Fibroblast of skin of right quadriceps (primary cell): ENCODE results near the gene ZMPSTE24.

ENCODE experiments used
- DNase-seq: peaks from one replicate; pipeline ENCODE4 v3.0.0-alpha.2; 2013

ZMPSTE24 gene

DNA sequence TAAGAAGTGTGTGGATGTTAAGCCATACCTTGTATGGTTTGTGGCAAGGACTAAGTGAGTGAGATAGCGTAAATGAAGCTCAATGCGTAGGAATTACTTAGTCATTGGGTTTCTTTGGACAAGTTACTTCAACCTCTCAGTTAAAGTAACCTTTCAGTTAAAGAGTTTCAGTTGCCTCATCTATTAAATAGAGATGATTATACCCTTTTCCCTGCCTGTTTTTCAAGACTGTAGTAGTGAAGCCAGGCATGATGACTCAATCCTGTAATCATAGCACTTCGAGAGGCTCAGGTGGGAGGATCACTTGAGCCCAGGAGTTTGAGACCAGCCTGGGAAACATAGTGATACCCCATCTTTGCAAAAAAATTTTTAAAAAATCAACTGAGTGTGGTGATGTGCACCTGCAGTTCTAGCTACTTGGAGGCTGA is 6.3 kb downstream of the ZMPSTE24 start:
- DNase-seq: no peak

DNA sequence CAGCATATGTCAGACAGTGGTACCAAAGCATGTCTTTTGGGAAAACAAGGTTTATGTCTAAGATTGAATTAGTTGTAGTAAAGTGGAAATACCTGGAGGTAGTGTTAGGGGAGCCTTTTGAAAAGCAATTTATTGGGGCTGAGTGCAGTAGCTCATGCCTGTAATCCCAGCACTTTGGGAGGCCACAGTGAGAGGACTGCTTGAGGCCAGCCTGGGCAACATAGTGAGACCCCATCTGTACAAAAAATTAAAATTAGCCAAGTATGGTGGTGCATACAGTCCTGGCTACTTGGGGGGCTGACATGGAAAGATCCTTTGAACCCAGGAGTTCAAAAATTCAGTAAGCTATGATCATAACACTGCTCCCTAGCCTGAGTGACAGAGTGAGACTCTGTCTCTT is 7.3 kb downstream of the ZMPSTE24 start:
- DNase-seq: no peak

DNA sequence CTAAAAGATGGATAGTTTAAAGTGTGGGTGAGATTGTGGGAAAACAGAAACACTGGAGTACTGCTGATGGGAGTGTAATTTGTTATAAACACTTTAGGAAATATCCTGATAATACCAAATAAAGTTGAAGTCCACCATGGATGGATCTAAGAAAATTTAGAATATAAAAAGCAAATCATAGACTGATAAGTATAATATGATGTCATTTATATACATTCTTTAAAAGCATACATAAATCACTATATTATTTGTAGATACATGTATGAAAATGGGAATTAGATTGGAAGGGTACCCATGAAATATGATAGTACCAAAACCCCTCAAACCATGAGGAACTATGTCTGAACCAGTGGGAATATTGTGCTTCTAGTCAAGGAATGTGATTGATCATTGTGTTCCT is 7.9 kb downstream of the ZMPSTE24 start:
- DNase-seq: no peak

DNA sequence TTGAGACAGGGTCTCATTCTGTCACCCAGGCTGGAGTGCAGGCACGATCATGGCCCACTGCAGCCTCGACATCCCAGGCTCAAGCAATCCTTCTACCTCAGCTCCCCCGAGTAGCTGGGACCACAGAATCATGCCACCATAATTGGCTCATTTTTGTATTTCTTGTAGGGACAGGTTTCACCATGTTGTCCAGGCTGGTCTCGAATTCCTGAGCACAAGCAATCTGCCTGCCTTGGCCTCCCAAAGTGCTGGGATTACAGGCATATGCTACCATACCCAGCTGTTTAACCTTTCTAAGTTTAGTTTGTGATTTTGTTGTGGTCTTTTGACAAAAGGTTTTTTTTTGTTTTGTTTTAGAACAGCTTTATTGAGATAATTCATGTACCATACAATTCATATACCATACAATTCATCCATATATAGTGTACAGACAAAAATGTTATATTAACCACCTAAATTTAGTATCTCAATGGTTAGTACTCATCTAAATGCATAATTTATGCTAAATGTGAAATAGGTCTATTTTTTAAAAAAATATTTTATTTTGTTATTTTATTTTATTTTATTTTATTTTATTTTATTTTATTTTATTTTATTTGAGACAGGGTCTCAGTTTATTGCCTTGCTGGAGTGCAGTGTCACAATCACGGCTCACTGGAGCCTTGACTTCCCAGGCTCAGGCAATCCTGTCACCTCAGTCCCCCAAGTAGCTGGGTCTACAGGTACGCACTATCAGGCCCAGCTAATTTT is 8.9 kb downstream of the ZMPSTE24 start:
- DNase-seq: no peak

DNA sequence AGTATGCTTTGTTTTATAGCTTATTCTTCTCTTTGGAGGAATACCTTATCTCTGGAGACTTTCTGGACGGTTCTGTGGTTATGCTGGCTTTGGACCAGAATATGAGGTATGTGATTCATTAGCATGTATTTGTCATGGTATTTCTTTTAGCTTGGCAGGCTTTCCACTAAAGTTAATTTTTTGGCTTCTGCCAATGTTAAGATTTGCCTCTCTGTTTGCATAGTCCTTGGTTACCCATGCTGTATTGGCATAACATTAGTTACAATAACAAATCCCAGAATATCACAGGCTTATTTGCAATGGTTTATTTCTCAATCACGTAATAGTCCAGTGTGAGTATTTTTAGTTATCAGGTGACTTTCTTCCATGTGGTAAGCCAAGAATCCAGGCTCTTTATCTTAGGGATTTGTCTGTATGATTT is 9.7 kb downstream of the ZMPSTE24 start:
- DNase-seq: peak; percentile 94

DNA sequence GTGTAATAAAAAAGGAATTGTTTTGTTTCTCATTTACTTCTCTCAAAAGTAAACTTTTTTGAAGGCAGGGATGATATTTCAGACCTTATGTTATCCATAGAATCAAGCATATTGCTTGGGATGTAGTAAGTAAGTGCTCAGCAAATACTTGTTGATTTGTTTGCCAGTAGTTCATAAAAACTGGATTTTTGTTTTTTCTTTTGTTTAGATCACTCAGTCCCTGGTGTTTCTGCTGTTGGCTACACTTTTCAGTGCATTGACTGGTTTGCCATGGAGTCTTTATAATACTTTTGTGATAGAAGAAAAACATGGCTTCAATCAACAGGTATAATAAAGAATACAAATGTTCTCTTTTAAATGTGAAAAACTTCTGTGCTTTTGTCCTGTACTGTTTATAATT is 10.2 kb downstream of the ZMPSTE24 start:
- no peak for DNase-seq

DNA sequence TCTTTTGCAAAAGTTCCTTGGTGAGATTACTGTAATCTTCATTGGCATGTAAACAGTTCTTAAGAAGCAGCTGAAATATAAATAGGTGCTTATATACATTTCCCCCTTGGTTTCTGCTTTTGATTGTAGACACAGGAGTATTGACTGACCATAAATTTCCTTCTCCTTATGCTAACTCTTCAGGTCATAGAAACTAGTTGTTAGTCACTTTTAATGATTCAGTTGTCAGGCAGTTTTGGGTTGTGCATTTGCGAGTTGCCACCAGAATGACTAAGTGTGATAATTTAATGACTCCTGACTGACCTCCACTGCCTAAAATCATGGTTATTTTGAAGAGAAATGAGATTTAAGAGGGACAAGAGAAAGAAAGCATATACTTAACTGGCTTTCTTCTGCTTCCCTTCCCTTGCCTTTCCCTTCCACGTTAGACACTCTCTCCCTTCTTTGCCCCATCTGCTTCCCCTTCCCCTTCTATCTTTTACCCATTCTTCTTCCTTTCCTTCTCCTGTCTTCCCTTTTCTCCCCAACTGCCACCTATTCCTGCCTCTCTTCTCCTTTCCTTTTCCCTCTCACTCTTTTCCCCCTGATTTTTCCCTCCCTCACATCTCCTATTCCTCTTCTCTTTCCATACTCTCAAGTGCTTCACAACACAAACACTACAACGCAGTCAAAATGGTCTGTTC is 12.3 kb downstream of the ZMPSTE24 start:
- peak; percentile 48 for DNase-seq

DNA sequence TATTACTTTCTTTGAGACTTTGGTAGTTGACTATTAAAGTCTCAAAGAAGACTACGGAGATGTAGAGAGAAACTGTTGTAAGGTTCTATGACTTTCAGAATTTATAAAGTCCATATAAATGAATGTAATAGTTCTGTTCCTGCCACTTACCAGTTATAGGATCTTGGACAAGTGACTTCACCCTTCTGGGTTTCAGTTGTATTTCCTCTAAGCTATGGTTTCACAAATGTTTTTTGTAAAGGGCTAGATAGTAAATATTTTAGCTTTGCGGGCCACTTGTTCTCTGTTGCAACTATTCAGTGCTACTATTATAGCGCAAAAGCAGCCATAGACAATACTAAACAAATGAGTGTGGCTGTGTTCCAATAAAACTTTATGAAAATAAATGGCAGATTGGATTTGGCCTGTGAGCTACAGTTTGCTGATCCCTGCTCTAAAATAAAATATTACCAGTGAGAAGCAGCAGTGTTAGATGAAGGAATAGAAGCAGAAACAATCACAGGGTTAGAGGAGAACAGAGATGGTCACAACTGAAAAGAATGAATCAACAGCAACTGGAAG is 14.7 kb downstream of the ZMPSTE24 start:
- no peak for DNase-seq

DNA sequence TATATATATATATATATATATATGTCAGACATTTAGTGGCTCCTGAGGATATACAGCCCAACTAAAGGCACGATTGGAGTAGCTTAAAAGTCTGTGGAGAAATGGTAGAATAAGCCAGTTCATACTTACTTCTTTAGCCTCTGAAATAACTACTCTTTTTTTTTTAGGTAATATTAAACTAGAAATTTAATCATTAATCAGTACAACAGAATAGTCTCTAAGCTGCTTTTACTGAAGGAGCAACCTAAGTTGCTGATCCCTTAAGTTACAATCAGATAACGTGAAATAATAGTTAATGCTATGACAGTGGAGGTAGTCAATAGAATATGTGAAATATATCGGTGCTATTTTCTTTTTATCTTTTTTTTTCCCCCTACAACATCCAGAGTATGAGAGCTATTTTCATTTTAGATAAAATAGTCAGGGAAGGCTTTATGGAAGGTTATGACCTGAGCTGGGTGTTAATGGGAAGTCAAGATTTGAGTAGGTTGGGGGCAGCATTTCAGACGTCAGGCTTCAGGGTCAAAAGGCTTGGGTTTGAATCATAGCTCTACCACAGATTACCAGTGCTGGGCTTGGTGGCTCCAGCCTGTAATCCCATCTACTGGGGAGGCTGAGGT is 15.6 kb downstream of the ZMPSTE24 start:
- no peak for DNase-seq

DNA sequence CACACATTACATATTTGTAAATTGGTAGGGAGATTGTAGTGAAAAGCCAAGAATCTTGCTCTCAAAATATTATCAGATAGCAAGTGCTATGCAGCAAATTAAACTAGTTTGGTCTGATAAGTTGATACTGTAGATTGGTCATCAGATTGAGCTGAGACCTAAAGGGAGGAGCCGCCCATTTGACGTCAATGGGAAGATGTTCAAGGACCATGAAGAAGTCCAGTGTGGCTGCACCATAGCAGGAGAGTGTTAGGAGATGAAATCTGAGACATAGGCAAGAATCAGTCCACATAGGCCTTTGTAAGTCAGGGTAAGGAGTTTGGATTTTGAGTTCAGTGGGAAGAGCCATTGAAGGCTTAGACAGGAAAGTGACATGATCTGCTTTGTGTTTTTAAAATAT is 16.3 kb downstream of the ZMPSTE24 start:
- no peak for DNase-seq

DNA sequence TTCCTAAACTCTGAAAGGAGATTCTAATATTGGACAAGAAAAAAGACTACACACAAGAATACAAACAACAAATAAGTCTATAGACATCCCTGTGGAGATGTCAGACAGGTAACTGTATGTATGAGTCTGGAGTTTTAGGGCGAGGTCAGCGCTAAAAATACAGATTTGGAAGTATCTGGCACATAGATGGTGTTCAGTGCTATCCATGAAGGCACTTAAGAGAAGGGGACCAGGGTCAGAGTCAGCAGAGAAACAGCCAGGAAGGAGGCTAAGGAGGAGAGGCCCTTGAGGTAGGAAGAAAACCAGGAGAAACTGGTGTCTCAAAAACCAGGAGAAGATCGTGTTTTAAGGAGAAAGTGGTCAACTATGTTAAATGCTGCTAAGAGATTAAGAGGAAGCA is 18.1 kb downstream of the ZMPSTE24 start:
- no peak for DNase-seq

DNA sequence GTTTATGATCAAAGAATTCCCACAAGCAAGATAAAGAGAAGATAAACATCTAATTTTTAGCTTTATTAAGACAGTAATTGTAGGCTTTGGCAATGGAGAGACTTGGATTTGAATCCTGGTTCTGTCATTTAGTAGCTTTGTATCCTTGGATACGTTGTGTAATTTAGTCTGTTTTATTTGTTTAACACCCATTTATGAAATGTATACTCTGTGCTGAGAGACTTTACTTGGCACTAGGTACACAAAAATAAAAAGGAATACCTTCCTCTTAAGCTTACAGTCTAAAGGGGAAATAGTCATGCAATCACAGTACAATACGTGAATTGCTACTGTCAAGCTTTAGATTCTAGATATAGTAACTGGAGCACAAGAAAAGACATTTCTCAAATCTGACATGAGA is 23.8 kb downstream of the ZMPSTE24 start:
- no peak for DNase-seq

DNA sequence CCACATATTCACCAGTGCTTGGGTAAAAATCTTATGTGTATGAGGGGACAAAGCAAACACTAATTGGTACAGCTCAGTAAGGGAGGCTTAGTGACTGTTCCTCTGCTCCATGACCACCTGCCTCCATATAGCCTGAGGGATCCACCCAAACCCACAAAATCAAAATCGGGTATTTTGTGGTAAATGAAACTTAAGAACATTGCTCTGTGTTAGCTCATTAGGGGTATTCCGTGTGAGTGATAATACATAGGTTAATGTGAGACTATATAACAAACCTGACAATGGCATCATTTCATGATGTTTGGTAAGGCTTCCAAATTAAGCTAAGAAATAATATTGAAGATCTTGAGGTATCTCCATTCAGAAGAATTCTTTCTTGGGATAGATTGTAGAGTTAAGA is 33.3 kb downstream of the ZMPSTE24 start:
- DNase-seq: no peak

DNA sequence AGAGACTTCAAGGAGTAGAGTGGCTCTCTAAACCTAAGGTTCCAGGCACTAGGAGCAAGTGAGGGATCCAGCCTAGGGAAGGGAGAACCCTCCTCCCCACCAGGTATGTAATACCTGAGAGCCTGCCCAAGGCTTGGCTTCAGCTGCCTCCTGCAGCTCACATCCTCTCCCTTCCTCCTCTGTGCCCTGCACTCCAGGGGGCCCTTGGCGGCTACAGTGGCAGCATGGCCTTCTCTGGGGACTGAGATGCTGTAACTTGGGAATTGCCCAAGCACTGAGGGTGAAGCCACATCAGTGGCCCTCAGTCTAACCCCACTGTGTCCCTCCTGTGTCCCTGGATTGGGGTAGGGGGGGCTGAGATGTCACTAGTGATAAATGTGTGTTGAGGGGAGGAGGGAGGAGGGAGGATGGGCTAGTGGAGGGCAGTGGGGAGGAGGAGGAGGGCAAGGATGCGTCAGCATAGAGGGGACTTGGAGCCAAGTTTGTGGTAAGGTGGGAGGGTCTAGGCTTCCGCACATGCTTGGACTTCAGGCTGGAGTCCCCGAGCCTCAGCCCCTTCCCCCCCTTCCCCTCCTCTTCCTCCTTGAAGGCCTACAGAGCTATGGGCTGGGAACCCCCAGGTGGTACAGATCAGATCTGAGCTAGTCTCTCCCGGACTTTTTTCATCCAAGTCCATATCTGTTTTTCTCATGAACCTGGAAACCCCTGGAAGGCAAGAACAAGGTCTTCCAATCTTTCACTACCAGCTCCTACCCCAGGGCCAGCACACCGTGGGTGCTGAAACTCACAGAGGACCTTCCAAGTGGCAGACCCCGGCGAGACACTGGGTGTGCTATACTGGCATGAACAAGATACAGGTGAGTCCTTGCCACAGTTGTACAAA is 41.6 kb downstream of the ZMPSTE24 start:
- DNase-seq: peak; percentile 47

DNA sequence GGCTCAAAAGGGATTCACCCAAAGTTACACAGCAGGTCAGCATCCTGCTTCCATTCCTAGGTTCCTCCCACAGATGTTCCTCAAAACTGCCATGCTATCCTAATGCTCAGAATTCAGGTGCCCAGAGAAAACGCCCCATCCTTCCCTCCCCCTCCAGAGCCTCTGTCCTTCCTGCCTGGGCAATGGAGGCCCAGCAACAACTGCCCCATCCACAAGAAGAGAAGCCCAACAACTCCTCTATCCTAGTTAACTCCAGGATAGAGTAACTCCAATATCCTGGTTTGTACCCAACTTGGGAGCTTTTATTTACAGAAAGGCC is 42.2 kb downstream of the ZMPSTE24 start:
- no peak for DNase-seq

DNA sequence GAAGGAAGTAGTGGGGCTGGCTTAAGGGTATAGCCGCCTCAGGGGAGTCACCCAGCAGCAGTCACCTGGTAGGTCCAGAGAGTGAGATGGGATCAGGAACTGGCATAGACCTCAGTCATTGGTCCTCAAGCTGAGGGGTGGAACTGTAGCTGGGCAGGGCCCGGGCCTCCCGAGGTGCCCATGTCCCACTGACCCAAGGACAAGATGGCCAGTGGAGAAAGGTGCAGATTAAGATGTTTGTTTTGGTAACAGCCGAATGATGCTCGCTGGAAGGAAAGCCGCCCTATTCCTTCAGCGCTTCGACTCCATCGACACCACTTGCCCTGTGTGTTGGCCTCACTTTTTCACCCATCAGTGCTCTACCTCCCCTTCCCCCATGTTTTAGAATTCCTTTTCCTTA is 42.6 kb downstream of the ZMPSTE24 start:
- DNase-seq: no peak

DNA sequence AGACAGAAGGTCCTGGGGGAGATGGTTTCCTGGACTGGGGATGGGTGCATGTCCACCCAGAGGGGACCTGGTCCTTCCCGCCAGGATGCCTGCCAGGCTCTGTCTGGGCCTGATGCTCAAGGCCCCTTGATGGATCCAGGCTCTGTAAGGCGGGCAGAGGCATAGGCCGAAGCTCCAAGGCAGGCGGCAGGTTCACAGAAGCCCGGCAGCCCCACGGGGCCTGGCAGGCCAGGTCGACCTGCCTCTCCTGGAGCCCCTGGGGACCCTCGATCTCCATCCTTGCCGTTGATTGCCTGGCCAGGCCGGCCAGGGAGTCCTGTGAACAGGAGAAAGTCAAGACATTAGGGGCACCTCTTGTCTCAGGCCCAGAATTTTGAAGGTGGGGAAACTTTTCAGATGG is 43.0 kb downstream of the ZMPSTE24 start:
- no peak for DNase-seq

DNA sequence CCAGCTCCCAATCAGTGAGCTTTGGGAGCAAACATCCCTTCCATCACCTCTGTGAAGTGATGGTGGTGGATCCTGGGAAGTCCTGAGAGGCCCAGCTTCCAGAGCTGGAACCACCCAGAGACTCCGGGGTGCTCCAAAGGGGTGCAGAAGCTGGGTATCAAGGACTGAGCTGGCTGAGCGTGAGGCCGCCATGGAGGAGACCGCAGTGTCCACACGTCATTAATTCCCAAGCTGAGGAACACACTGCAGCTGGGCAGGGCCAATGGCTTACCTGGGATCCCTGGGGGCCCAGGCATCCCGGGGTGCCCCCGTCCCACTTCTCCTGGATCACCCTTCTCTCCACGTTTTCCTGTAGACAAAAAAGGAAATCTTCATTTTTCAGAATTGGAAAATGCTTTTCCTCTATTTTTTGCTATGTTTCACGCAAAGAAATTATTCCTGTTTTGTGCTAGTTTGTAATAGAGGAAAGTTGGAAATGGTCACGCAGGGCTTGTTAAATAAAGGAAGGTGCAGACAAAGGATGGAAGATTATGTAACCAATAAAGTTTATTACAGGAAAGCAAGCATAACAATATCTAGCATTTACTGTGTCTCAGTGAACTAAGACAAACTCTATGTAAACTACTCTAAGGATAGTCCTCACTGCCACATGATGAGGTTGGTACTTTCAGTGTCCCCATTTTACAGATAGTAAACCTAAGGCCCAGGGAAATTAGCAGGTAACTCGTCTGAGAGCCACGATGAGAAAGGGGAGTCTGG is 43.7 kb downstream of the ZMPSTE24 start:
- DNase-seq: no peak

DNA sequence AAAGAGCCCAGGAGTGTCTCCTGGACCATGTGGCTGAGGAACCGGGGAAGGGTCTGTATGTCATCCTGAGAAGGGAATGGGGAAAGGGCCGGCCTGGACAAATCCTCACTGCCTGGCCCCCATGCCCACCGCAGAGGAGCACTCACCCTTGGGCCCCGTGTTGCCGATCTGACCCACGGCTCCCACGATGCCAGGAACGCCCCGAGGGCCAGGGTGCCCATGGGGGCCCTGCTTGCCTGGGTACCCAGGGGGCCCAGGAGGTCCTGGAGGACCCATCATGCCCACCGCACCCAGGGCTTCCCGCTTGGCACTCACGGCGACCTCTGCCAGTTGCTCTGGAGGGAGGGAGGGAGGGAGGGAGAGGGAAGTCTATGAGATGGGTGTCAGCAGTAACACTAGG is 44.4 kb downstream of the ZMPSTE24 start:
- DNase-seq: no peak

DNA sequence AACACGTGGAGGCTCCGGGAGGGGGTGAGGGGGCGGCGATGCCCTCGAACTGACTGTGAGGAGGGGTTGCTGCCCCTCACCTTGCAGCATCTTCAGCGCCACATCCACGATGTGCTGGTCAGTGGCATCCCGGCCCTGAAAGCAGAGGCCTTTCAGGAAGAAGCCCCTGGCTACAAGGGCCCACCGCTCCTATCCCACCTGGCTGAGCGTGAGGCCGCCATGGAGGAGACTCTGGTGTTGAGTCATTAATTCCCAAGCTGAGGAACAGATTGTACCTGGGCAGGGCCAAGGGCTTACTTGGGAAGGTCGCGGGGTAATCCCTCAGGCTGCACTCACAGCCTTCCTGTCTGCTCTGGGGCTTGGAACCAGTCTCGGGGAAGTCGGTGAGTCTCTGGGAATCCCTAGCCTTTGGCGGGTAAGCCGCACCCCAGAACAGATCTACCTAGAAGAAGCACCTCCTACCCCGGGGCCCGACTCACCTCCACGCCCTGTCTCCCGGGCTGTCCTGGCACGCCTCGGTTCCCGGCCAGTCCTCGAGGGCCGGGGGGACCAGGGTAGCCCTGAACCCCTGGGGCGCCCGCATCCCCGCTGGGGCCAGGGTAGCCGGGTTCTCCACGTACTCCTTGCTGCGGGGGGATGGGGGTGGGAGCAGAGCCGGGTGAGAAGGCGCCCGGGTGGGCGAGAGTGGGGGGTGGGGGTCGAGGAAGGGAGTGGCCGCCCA is 45.2 kb downstream of the ZMPSTE24 start:
- no peak for DNase-seq

DNA sequence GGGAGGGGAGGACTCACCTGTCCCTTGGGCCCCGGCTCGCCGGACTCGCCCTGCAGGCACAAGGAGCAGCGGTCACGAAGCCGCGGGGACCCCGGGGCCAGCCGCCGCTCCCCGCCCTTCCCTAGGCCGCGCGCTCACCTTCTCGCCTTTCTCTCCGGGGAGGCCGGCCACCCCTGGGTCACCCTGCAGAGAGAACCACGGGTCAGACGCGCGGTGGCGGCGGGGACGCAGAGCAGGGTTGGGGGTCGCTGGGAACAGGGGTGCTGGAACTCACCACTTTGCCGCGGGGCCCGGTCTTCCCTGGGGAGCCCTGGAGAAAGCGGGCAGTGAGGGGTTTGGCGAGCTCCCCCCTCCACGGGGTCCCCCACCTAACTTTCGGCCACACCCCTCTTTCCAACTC is 45.8 kb downstream of the ZMPSTE24 start:
- DNase-seq: no peak

DNA sequence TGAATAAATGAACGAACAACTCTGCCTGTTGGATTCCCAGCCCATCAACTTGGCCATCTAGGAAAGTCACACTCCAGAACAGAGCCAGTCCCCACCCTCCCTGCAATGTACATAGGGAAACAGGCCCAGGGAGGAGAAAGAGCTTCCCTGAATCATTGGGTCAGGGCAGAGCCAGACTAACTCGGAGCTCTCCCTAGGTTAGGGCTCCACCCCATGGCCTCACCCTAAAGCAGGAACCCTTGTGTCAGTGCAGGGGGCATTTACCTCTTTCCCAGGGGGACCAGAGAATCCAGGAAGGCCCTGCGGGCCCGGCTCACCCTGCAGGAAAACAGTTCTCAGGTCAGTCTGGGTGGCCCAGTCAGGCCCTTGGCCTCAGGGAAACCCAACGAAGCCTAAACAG is 47.4 kb downstream of the ZMPSTE24 start:
- no peak for DNase-seq
